WTC11 (cell line): ENCODE results near the gene SEPTIN3. TPM values are rescaled to one million over a fixed set of nuclear protein-coding genes. Genes with fewer than 3 reads are reported as not detected.

Source experiments
- ATAC-seq: fragments of 200-7000 bp; cut with Tn5 transposase; 2 replicates; pipeline ENCODE4 v1.10.0; 2021; ENCODE audit warnings: mild to moderate bottlenecking, moderate library complexity
- CTCF ChIA-PET: fragments of 300-600 bp; sonication (Branson Sonifier 250); formaldehyde crosslinking; loops from one replicate; lab custom pipeline; 2021; ENCODE audit warnings: antibody characterized with exemption; lab: Charles Lee
- POLR2A ChIA-PET: fragments of 350-600 bp; sonication (Branson Sonifier 250); formaldehyde crosslinking; loops from one replicate; lab custom pipeline; 2021; ENCODE audit warnings: antibody characterized with exemption; lab: Charles Lee
- DNase-seq: peaks from one replicate; pipeline ENCODE4 v3.0.0; 2021; ENCODE audit warnings: low spot score
- H3K27ac Mint-ChIP-seq: 2 replicates; pipeline ENCODE4 v1.8.0; 2021; ENCODE audit warnings: mixed read lengths
- H3K27me3 Mint-ChIP-seq: 2 replicates; pipeline ENCODE4 v1.8.0; 2021; ENCODE audit warnings: low read depth, mild to moderate bottlenecking, moderate library complexity, mixed read lengths
- H3K36me3 Mint-ChIP-seq: 2 replicates; pipeline ENCODE4 v1.8.0; 2021; ENCODE audit warnings: mixed read lengths
- H3K4me1 Mint-ChIP-seq: 2 replicates; pipeline ENCODE4 v1.8.0; 2022; ENCODE audit warnings: mixed read lengths
- H3K4me3 Mint-ChIP-seq: 2 replicates; pipeline ENCODE4 v1.8.0; 2021; ENCODE audit warnings: mild to moderate bottlenecking, moderate library complexity, mixed read lengths
- H3K9me3 Mint-ChIP-seq: 2 replicates; pipeline ENCODE4 v1.8.0; 2021; ENCODE audit warnings: mixed read lengths
- AFF4 ChIP-seq: sonication (generic); formaldehyde crosslinking; IDR thresholded peaks from 2 replicates; pipeline ENCODE4 v1.8.1; 2023; ENCODE audit warnings: mild to moderate bottlenecking, missing genetic modification reagents, borderline replicate concordance
- ATF3 ChIP-seq: sonication (generic); formaldehyde crosslinking; conservative IDR thresholded peaks from 2 replicates; pipeline ENCODE4 v1.8.1; 2022; ENCODE audit warnings: mild to moderate bottlenecking, missing genetic modification reagents
- CDX4 ChIP-seq: fragments of 250-450 bp; sonication (Bioruptor Pico); IDR thresholded peaks from 2 replicates; pipeline ENCODE4 v1.9.0; 2021; ENCODE audit warnings: moderate library complexity, mild to moderate bottlenecking, inconsistent platforms, borderline replicate concordance
- FOXJ3 ChIP-seq: sonication (generic); formaldehyde crosslinking; IDR thresholded peaks from 2 replicates; pipeline ENCODE4 v1.9.0; 2021; ENCODE audit warnings: missing genetic modification reagents, mild to moderate bottlenecking, borderline replicate concordance
- FOXP1 ChIP-seq: sonication (generic); formaldehyde crosslinking; IDR thresholded peaks from 2 replicates; pipeline ENCODE4 v1.8.0; 2022; ENCODE audit warnings: missing genetic modification reagents, mild to moderate bottlenecking, moderate library complexity, borderline replicate concordance
- HMGA2 ChIP-seq: fragments of 250-450 bp; sonication (Bioruptor Pico); IDR thresholded peaks from 2 replicates; pipeline ENCODE4 v1.4.0; 2021; ENCODE audit warnings: mild to moderate bottlenecking, moderate library complexity
- HMGXB4 ChIP-seq: sonication (generic); formaldehyde crosslinking; IDR thresholded peaks from 2 replicates; pipeline ENCODE4 v1.8.1; 2023; ENCODE audit warnings: mild to moderate bottlenecking, moderate library complexity, missing genetic modification reagents
- MLX ChIP-seq: sonication (generic); formaldehyde crosslinking; IDR thresholded peaks from 2 replicates; pipeline ENCODE4 v1.8.1; 2023; ENCODE audit warnings: mild to moderate bottlenecking, missing genetic modification reagents, moderate library complexity
- MYBL2 ChIP-seq: sonication (generic); formaldehyde crosslinking; IDR thresholded peaks from 2 replicates; pipeline ENCODE4 v1.8.1; 2023; ENCODE audit warnings: mild to moderate bottlenecking, moderate library complexity, missing genetic modification reagents
- NR2C2 ChIP-seq: sonication (generic); formaldehyde crosslinking; IDR thresholded peaks from 2 replicates; pipeline ENCODE4 v1.8.0; 2022; ENCODE audit warnings: mild to moderate bottlenecking, missing genetic modification reagents
- NR3C1 ChIP-seq: sonication (generic); formaldehyde crosslinking; conservative IDR thresholded peaks from 2 replicates; pipeline ENCODE4 v1.8.1; 2023; ENCODE audit warnings: low read depth, mild to moderate bottlenecking, missing genetic modification reagents
- STAT6 ChIP-seq: sonication (generic); formaldehyde crosslinking; conservative IDR thresholded peaks from 2 replicates; pipeline ENCODE4 v1.8.1; 2023; ENCODE audit warnings: mild to moderate bottlenecking, low read depth, missing genetic modification reagents, moderate library complexity
- TEAD4 ChIP-seq: sonication (generic); formaldehyde crosslinking; IDR thresholded peaks from 2 replicates; pipeline ENCODE4 v1.8.0; 2022; ENCODE audit warnings: mild to moderate bottlenecking, missing genetic modification reagents
- USF1 ChIP-seq: sonication (generic); formaldehyde crosslinking; IDR thresholded peaks from 2 replicates; pipeline ENCODE4 v1.8.0; 2022; ENCODE audit warnings: mild to moderate bottlenecking, missing genetic modification reagents
- ZNF121 ChIP-seq: sonication (generic); formaldehyde crosslinking; IDR thresholded peaks from 2 replicates; pipeline ENCODE4 v1.8.0; 2023; ENCODE audit warnings: missing genetic modification reagents
- ZNF232 ChIP-seq: sonication (generic); formaldehyde crosslinking; IDR thresholded peaks from 2 replicates; pipeline ENCODE4 v1.8.0; 2022; ENCODE audit warnings: mild to moderate bottlenecking, missing genetic modification reagents
- ZNF263 ChIP-seq: sonication (generic); formaldehyde crosslinking; IDR thresholded peaks from 2 replicates; pipeline ENCODE4 v1.8.1; 2022; ENCODE audit warnings: low read depth, mild to moderate bottlenecking, moderate library complexity, missing genetic modification reagents
- ZNF317 ChIP-seq: sonication (generic); formaldehyde crosslinking; IDR thresholded peaks from 2 replicates; pipeline ENCODE4 v1.8.1; 2023; ENCODE audit warnings: low read depth, mild to moderate bottlenecking, moderate library complexity, missing genetic modification reagents, borderline replicate concordance
- ZNF396 ChIP-seq: fragments of 250-450 bp; sonication (Bioruptor Pico); IDR thresholded peaks from 2 replicates; pipeline ENCODE4 v1.8.0; 2021; ENCODE audit warnings: mild to moderate bottlenecking, moderate library complexity, borderline replicate concordance
- ZNF423 ChIP-seq: fragments of 250-450 bp; sonication (Bioruptor Pico); IDR thresholded peaks from 2 replicates; pipeline ENCODE4 v2.1.2; 2022; ENCODE audit warnings: mild to moderate bottlenecking, moderate library complexity
- total RNA-seq: library from RNA; stranded (reverse); gene quantifications from 3 replicates; pipeline ENCODE4 v1.2.3, GENCODE V29; 2021

SEPTIN3 gene
- total RNA-seq, 1 experiment from 2014 or later, result 19.5 TPM

GRCh38 chr22:41983513-41984405, 14.5 kb downstream of the SEPTIN3 start:
- H3K9me3 Mint-ChIP-seq, result no peaks in the 10 kb centered on the region
- TF ChIP-seq CDX4 (no peak), ZNF423 (CRISPR knock-in tag) (no peak), HMGXB4 (CRISPR knock-in tag) (no peak), USF1 (CRISPR knock-in tag) (no peak), ZNF232 (CRISPR knock-in tag) (no peak), HMGA2 (CRISPR knock-in tag) (no peak), MLX (no peak), FOXP1 (CRISPR knock-in tag) (no peak), ZNF121 (CRISPR knock-in tag) (no peak), AFF4 (CRISPR knock-in tag) (no peak)
- no peaks in the 10 kb centered on the region for H3K4me1 Mint-ChIP-seq
- ChIA-PET CTCF (no interaction called here), POLR2A (interaction anchor here (0.6 kb wide), 1 partner anchor 1839 kb away, joined by 5 read pairs; no protein-coding TSS in a partner anchor)
- no peak overlapping the region for H3K4me3 Mint-ChIP-seq
- DNase-seq (no peak), ATAC-seq (no peak)
- no peak overlapping the region for H3K27ac Mint-ChIP-seq
- peaks cover 9% of the 10 kb centered on the region; the same call in 1 of the 2 replicates for H3K36me3 Mint-ChIP-seq
- no peaks in the 10 kb centered on the region; the same call in 1 of the 2 replicates for H3K27me3 Mint-ChIP-seq

- ATAC-seq (no peak), DNase-seq (no peak)
Measured at GRCh38 chr22:41987276-41987675, 18.0 kb downstream of the SEPTIN3 start.

GRCh38 chr22:41989246-41989645, 20.0 kb downstream of the SEPTIN3 start:
- Mint-ChIP-seq H3K9me3 (no peaks in the 10 kb centered on the region), H3K36me3 (peaks cover 21% of the 10 kb centered on the region), H3K4me1 (no peaks in the 10 kb centered on the region), H3K4me3 (no peak overlapping the region), H3K27ac (no peak overlapping the region), H3K27me3 (no peaks in the 10 kb centered on the region; the same call in 1 of the 2 replicates)
- no peak for DNase-seq
- ATAC-seq, result no peak
- ChIA-PET CTCF (no interaction called here), POLR2A (no interaction called here)
- TF ChIP-seq ZNF121 (CRISPR knock-in tag) (no peak), STAT6 (CRISPR knock-in tag) (no peak), ZNF263 (CRISPR knock-in tag) (no peak), MYBL2 (CRISPR knock-in tag) (no peak), TEAD4 (CRISPR knock-in tag) (no peak), USF1 (CRISPR knock-in tag) (no peak), ZNF317 (CRISPR knock-in tag) (no peak), ATF3 (CRISPR knock-in tag) (no peak)

More at GRCh38 chr22:41987276-41987675, 18.0 kb downstream of the SEPTIN3 start:
- no peak overlapping the region for H3K4me3 Mint-ChIP-seq
- peaks cover 14% of the 10 kb centered on the region for H3K36me3 Mint-ChIP-seq
- TF ChIP-seq NR2C2 (CRISPR knock-in tag), result no peak
- no peak for TF ChIP-seq NR3C1 (CRISPR knock-in tag)
- no peak for TF ChIP-seq ZNF396 (CRISPR knock-in tag)
- no peak for TF ChIP-seq FOXJ3 (CRISPR knock-in tag)
- H3K9me3 Mint-ChIP-seq, result no peaks in the 10 kb centered on the region
- POLR2A ChIA-PET, result no interaction called here
- CTCF ChIA-PET, result interaction anchor here (0.5 to 1.1 kb wide), 4 partner anchors 29 to 126 kb away, joined by 3 to 5 read pairs (median 3); partner anchors contain the start of gene NDUFA6
- H3K4me1 Mint-ChIP-seq, result no peaks in the 10 kb centered on the region
- no peaks in the 10 kb centered on the region; the same call in 1 of the 2 replicates for H3K27me3 Mint-ChIP-seq
- H3K27ac Mint-ChIP-seq, result no peak overlapping the region
